Measurements from ENCODE around the gene MLST8.

GRCh38 chr16:2232094-2232990 lies 27.1 kb downstream of the MLST8 start:
- TF ChIP-seq POLR2A (IDR thresholded peaks at IDR 0.05; ENCODE audit: control extremely low read depth in 1 of 2, low read depth in 2 of 2, low read length in 2 of 2) = no peak
- TF ChIP-seq KDM1A (IDR thresholded peaks at IDR 0.05; ENCODE audit: borderline replicate concordance, low read length) = no peak
- TF ChIP-seq CHD1 (IDR thresholded peaks at IDR 0.05; ENCODE audit: low read depth, low read length) = no peak
- TF ChIP-seq EZH2 (IDR thresholded peaks at IDR 0.05; ENCODE audit: low read depth, low read length, severe bottlenecking) = no peak
- TF ChIP-seq SIN3A (conservative IDR thresholded peaks at IDR 0.05 in 1 of 2, IDR thresholded peaks at IDR 0.05 in 1 of 2; ENCODE audit: low read depth in 1 of 2, low read length in 2 of 2) = no peak
- no peak for TF ChIP-seq SP2 (IDR thresholded peaks at IDR 0.05; ENCODE audit: low read length)
- TF ChIP-seq ZNF274 (IDR thresholded peaks at IDR 0.05; ENCODE audit: borderline replicate concordance, extremely low read depth, low read length) = no peak

All from H1 (cell line).